DOHH2 (cell line): Measurements from ENCODE around the gene OR5K2.

ENCODE experiments used
- H3F3A ChIP-seq: fragments of 200-600 bp; sonication (generic), shearing (Covaris generic); 2 replicates; pipeline ENCODE4 v1.6.0; 2016; ENCODE audit warnings: antibody characterized with exemption, mild to moderate bottlenecking; ENCODE audit not compliant: control insufficient read depth, insufficient read depth
- H3K27ac ChIP-seq: fragments of 200-600 bp; sonication (generic); 2 replicates; pipeline ENCODE4 v1.5.1; 2014; ENCODE audit warnings: low read depth, mild to moderate bottlenecking, low read length, moderate library complexity
- H3K27me3 ChIP-seq: fragments of 200-600 bp; sonication (generic); 2 replicates; pipeline ENCODE4 v1.6.1; 2014; ENCODE audit warnings: mild to moderate bottlenecking, low read length, mixed read lengths; ENCODE audit not compliant: control insufficient read depth
- H3K36me3 ChIP-seq: fragments of 200-600 bp; sonication (generic); 2 replicates; pipeline ENCODE4 v1.6.1; 2014; ENCODE audit warnings: mild to moderate bottlenecking, low read length, moderate library complexity, mixed read lengths; ENCODE audit not compliant: control insufficient read depth
- H3K4me1 ChIP-seq: fragments of 200-600 bp; sonication (generic); 2 replicates; pipeline ENCODE4 v1.6.1; 2014; ENCODE audit warnings: mild to moderate bottlenecking, low read length, mixed read lengths; ENCODE audit not compliant: control insufficient read depth
- H3K4me2 ChIP-seq: fragments of 200-600 bp; sonication (generic); 2 replicates; pipeline ENCODE4 v1.6.0; 2014; ENCODE audit warnings: mild to moderate bottlenecking, low read length, moderate library complexity
- H3K4me3 ChIP-seq: fragments of 200-600 bp; sonication (generic); 2 replicates; pipeline ENCODE4 v1.5.1; 2014; ENCODE audit warnings: mild to moderate bottlenecking, low read length, mixed read lengths
- H3K79me2 ChIP-seq: fragments of 200-600 bp; sonication (generic); 2 replicates; pipeline ENCODE4 v1.6.1; 2014; ENCODE audit warnings: mild to moderate bottlenecking, low read length, mixed read lengths; ENCODE audit not compliant: control insufficient read depth
- H3K9me2 ChIP-seq: fragments of 200-600 bp; sonication (generic); replicated peaks from 2 replicates; pipeline ENCODE4 v1.6.1; 2014; ENCODE audit warnings: mild to moderate bottlenecking, low read length, mixed read lengths; ENCODE audit not compliant: control insufficient read depth
- H3K9me3 ChIP-seq: fragments of 200-600 bp; sonication (generic); 2 replicates; pipeline ENCODE4 v1.6.1; 2014; ENCODE audit warnings: antibody characterized with exemption, low read length, mixed read lengths; ENCODE audit not compliant: control insufficient read depth, insufficient read depth
- H4K20me1 ChIP-seq: fragments of 200-600 bp; sonication (generic); 2 replicates; pipeline ENCODE4 v1.6.0; 2014; ENCODE audit warnings: low read depth, mild to moderate bottlenecking, antibody characterized with exemption, low read length, moderate library complexity; ENCODE audit not compliant: control insufficient read depth, insufficient read depth
- EZH2phosphoT487 ChIP-seq: fragments of 200-600 bp; sonication (generic); IDR thresholded peaks from 2 replicates; pipeline ENCODE4 v1.6.1; 2017; ENCODE audit warnings: borderline replicate concordance, mild to moderate bottlenecking, antibody characterized with exemption, low read length, moderate library complexity, mixed read lengths
- TF ChIP-seq, protein P1 (sequence below): fragments of 200-600 bp; sonication (generic); IDR thresholded peaks from one replicate; pipeline ENCODE4 v1.5.1; 2014; ENCODE audit warnings: antibody characterized with exemption, mild to moderate bottlenecking, low read depth, low read length; ENCODE audit not compliant: poor library complexity, severe bottlenecking

Gene OR5K2

DNA sequence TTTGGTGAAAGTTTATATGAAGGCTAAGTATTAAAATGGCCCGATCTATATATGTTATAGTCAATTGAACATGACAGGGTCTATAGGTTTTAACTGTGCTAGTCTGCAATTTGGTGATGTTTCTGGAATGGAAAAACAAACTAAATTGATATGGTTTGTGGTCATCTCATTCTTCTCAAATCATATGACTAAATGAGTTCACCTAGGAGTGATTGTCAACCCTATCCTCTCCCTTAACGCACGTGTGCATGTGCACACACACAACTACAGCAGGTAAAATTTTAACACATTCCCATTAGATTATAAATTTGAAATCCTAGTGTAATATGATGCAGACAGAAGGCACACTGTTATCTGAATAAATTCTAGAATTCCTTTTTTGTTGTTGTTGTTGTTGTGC is 16.3 kb downstream of the OR5K2 start:
- Histone ChIP-seq H3F3A (no peaks in the 10 kb centered on the region), H3K27me3 (no peaks in the 10 kb centered on the region), H3K4me3 (no peak overlapping the region), H3K4me2 (no peak overlapping the region), H3K36me3 (peaks cover 37% of the 10 kb centered on the region), H4K20me1 (no peaks in the 10 kb centered on the region), H3K4me1 (no peaks in the 10 kb centered on the region), H3K27ac (no peak overlapping the region), H3K79me2 (peaks cover 5% of the 10 kb centered on the region; the same call in 1 of the 2 replicates), H3K9me2 (no peaks in the 10 kb centered on the region), H3K9me3 (no peaks in the 10 kb centered on the region)
- TF ChIP-seq, protein P1, sequence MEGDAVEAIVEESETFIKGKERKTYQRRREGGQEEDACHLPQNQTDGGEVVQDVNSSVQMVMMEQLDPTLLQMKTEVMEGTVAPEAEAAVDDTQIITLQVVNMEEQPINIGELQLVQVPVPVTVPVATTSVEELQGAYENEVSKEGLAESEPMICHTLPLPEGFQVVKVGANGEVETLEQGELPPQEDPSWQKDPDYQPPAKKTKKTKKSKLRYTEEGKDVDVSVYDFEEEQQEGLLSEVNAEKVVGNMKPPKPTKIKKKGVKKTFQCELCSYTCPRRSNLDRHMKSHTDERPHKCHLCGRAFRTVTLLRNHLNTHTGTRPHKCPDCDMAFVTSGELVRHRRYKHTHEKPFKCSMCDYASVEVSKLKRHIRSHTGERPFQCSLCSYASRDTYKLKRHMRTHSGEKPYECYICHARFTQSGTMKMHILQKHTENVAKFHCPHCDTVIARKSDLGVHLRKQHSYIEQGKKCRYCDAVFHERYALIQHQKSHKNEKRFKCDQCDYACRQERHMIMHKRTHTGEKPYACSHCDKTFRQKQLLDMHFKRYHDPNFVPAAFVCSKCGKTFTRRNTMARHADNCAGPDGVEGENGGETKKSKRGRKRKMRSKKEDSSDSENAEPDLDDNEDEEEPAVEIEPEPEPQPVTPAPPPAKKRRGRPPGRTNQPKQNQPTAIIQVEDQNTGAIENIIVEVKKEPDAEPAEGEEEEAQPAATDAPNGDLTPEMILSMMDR, result no peak
- no peak for TF ChIP-seq EZH2phosphoT487

DNA sequence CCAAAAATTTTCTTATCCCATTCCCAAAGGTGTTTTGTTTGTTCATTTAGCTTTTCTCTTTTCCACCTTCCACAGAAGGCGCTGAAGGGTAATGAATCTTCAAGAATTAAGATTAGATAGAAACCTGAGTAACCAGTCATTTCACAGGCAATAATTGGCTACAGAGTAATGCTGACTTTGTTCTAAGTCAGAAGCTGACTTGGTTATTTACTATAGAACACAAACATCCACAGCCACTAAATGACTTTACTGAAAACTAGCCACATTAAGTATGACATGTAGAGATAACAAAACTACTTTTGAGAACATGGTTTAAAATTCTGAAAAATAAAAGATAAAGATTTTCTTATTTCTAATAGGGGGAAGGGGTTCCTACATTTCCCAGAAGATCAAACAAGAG is 17.5 kb downstream of the OR5K2 start:
- Histone ChIP-seq H3K27ac (no peak overlapping the region), H3K9me3 (no peaks in the 10 kb centered on the region), H3K27me3 (no peaks in the 10 kb centered on the region), H4K20me1 (no peaks in the 10 kb centered on the region), H3K36me3 (peaks cover 49% of the 10 kb centered on the region), H3K9me2 (no peaks in the 10 kb centered on the region), H3K4me3 (no peak overlapping the region), H3F3A (no peaks in the 10 kb centered on the region), H3K79me2 (peaks cover 17% of the 10 kb centered on the region), H3K4me1 (0 out of 2 replicates have a peak, but pooled peaks cover 4% of the 10 kb centered on the region), H3K4me2 (no peak overlapping the region)
- no peak for TF ChIP-seq EZH2phosphoT487
- TF ChIP-seq, protein P1, result no peak

DNA sequence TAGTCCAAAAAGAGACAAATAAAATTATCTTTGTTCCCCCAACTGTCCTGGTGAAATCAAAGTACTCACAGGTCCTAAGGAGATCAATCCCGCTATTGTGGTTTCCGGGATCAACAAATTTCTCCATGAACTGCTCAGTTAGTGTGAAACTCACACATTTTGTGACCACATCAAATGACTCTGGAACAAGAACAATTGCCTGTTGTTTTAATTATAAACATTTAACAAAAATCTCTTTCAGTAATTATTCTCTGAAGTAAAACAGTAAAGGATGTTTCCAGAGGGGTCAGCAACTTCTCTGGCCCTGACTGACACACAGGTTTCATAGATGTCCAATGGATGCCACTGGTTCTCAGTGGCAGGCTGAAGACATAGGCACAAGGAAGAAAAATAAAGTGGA is 21.3 kb downstream of the OR5K2 start:
- no peak overlapping the region for H3K4me3 ChIP-seq
- H3K36me3 ChIP-seq, result peaks cover 75% of the 10 kb centered on the region
- peaks cover 3% of the 10 kb centered on the region; the same call in 1 of the 2 replicates for H3K9me3 ChIP-seq
- H3K27ac ChIP-seq, result no peak overlapping the region
- no peaks in the 10 kb centered on the region; the same call in 1 of the 2 replicates for H3K9me2 ChIP-seq
- H3K4me1 ChIP-seq, result peaks cover 29% of the 10 kb centered on the region
- H3F3A ChIP-seq, result no peaks in the 10 kb centered on the region
- TF ChIP-seq, protein P1, result no peak
- no peak for TF ChIP-seq EZH2phosphoT487
- no peak overlapping the region for H3K4me2 ChIP-seq
- peaks cover 45% of the 10 kb centered on the region for H3K79me2 ChIP-seq
- H3K27me3 ChIP-seq, result no peaks in the 10 kb centered on the region; the same call in 1 of the 2 replicates
- H4K20me1 ChIP-seq, result peaks cover 4% of the 10 kb centered on the region; the same call in 1 of the 2 replicates
